Mononuclear cell (primary cell): ENCODE data around the gene TRIM67. TPM values are rescaled to one million over a fixed set of nuclear protein-coding genes. Genes with fewer than 3 reads are reported as not detected.

Source experiments
- total RNA-seq: library from RNA; depleted of rRNA; stranded (reverse); fragments of >200 nt; gene quantifications from one replicate; pipeline ENCODE4 v1.2.3, GENCODE V29; 2012

Gene TRIM67
- total RNA-seq, 1 donor: under 0.01 TPM

Other genes with a start within 250 kb of the TRIM67 start
- gene TTC13, start 183.2 kb upstream of the TRIM67 start, total RNA-seq: 24.6 TPM
- 2.3 TPM for gene ARV1, start 183.0 kb upstream of the TRIM67 start, total RNA-seq
- 1.4 TPM for gene FAM89A, start 121.8 kb upstream of the TRIM67 start, total RNA-seq
- 17.8 TPM for gene GNPAT, start 79.2 kb downstream of the TRIM67 start, total RNA-seq
- gene EXOC8, start 175.8 kb downstream of the TRIM67 start, total RNA-seq: 49.6 TPM
- gene SPRTN, start 176.2 kb downstream of the TRIM67 start, total RNA-seq: 31.8 TPM